ENCODE data around the gene INHBE. TPM values are rescaled to one million over a fixed set of nuclear protein-coding genes. Genes with fewer than 3 reads are reported as not detected.

Gene INHBE
- total RNA-seq, 2 experiments from 2014 or later: not detected

GRCh38 chr12:57479376-57480115, 24.4 kb downstream of the INHBE start, which contains the start of gene ARHGAP9:
Gene ARHGAP9 (minus strand): TSS chr12:57479866. CDS start chr12:57479406, 460 bp downstream.
- ChIA-PET POLR2A (interaction anchor here (0.7 to 5.5 kb wide), 12 partner anchors 8 to 1120 kb away, joined by 3 to 93 read pairs (median 4); partner anchors contain the start of genes B4GALNT1, DDIT3, GLI1 and MARS1), CTCF (interaction anchor here (0.6 to 5.6 kb wide), 4 partner anchors 17 to 104 kb away, joined by 3 to 28 read pairs (median 7); partner anchors contain the start of gene GLI1)
- Histone ChIP-seq H3K9me3 (ENCODE audit: control insufficient read depth in 1 of 2, insufficient read depth in 1 of 2, low read length in 2 of 2) (no peaks in the 10 kb centered on the region), H3K4me3 (ENCODE audit: low read length) (peak within 1 kb of the TSS; percentile 90), H3K4me1 (ENCODE audit: insufficient read depth, low read length) (peaks cover 73% of the 10 kb centered on the region), H3K36me3 (ENCODE audit: insufficient read depth, low read length) (peaks cover 13% of the 10 kb centered on the region), H3K27me3 (ENCODE audit: control insufficient read depth in 1 of 2, insufficient read depth in 2 of 2, low read length in 2 of 2) (no peaks in the 10 kb centered on the region), H3K27ac (ENCODE audit: low read depth in 1 of 2, low read length in 2 of 2) (peak within 1 kb of the TSS; percentile 99)
- Mint-ChIP-seq H3K4me1 (ENCODE audit: low read depth) (peaks cover 72% of the 10 kb centered on the region), H3K27me3 (no peaks in the 10 kb centered on the region), H3K9me3 (no peaks in the 10 kb centered on the region), H3K36me3 (ENCODE audit: low read depth) (peaks cover 41% of the 10 kb centered on the region), H3K27ac (peak within 1 kb of the TSS; percentile 99), H3K4me3 (peak within 1 kb of the TSS; percentile 93)
- ATAC-seq (ENCODE audit: poor library complexity) (peak; percentile 59), DNase-seq (peak in 13 of 14 experiments; percentile 40 to 91 (median 57))
- intact Hi-C loops (cut with DNase I, micrococcal nuclease): loop anchor here in 1 of 2 experiments (1.0 to 5.0 kb wide), 3 partner anchors 41 to 273 kb away; partner anchors contain the start of genes CDK4, DCTN2 and DDIT3
- no peak for TF ChIP-seq CTCF (IDR thresholded peaks at IDR 0.05)

- POLR2A ChIA-PET: no interaction called here
- no peaks in the 10 kb centered on the region for H3K9me3 Mint-ChIP-seq
- no peaks in the 10 kb centered on the region for H3K27me3 ChIP-seq (ENCODE audit: control insufficient read depth in 1 of 2, insufficient read depth in 2 of 2, low read length in 2 of 2)
- H3K27ac Mint-ChIP-seq: peak overlapping the region; percentile 99
- H3K4me1 ChIP-seq (ENCODE audit: insufficient read depth, low read length): peaks cover 52% of the 10 kb centered on the region
- peak overlapping the region; percentile 62 for H3K4me3 Mint-ChIP-seq
- peaks cover 60% of the 10 kb centered on the region for H3K4me1 Mint-ChIP-seq (ENCODE audit: low read depth)
- no peak overlapping the region for H3K4me3 ChIP-seq (ENCODE audit: low read length)
- H3K9me3 ChIP-seq (ENCODE audit: control insufficient read depth in 1 of 2, insufficient read depth in 1 of 2, low read length in 2 of 2): no peaks in the 10 kb centered on the region
- DNase-seq: no peak
- peaks cover 28% of the 10 kb centered on the region for H3K36me3 Mint-ChIP-seq (ENCODE audit: low read depth)
- intact Hi-C loops (cut with DNase I, micrococcal nuclease): no loop called here
- CTCF ChIA-PET: interaction anchor here (1.4 kb wide), 1 partner anchor 16 kb away, joined by 3 read pairs; no protein-coding TSS in a partner anchor
- TF ChIP-seq CTCF (IDR thresholded peaks at IDR 0.05): no peak
- peak overlapping the region; percentile 99 for H3K27ac ChIP-seq (ENCODE audit: low read depth in 1 of 2, low read length in 2 of 2)
- ATAC-seq (ENCODE audit: poor library complexity): no peak
- H3K27me3 Mint-ChIP-seq: no peaks in the 10 kb centered on the region
- H3K36me3 ChIP-seq (ENCODE audit: insufficient read depth, low read length): no peaks in the 10 kb centered on the region
These were observed 26.6 kb downstream of the INHBE start for GRCh38 chr12:57481671-57482070.

- H3K4me1 ChIP-seq (ENCODE audit: insufficient read depth, low read length): peaks cover 48% of the 10 kb centered on the region
- Mint-ChIP-seq H3K4me3 (no peak overlapping the region), H3K36me3 (ENCODE audit: low read depth) (peaks cover 20% of the 10 kb centered on the region), H3K27me3 (no peaks in the 10 kb centered on the region), H3K4me1 (ENCODE audit: low read depth) (peaks cover 55% of the 10 kb centered on the region), H3K9me3 (no peaks in the 10 kb centered on the region), H3K27ac (peak overlapping the region; percentile 87)
- no peak for ATAC-seq (ENCODE audit: poor library complexity)
- H3K27ac ChIP-seq (ENCODE audit: low read depth in 1 of 2, low read length in 2 of 2): no peak overlapping the region
- CTCF ChIA-PET: no interaction called here
- H3K36me3 ChIP-seq (ENCODE audit: insufficient read depth, low read length): no peaks in the 10 kb centered on the region
- POLR2A ChIA-PET: interaction anchor here (1.3 kb wide), 1 partner anchor 37 kb away, joined by 5 read pairs; the partner anchor contains the start of gene DDIT3
- H3K27me3 ChIP-seq (ENCODE audit: control insufficient read depth in 1 of 2, insufficient read depth in 2 of 2, low read length in 2 of 2): no peaks in the 10 kb centered on the region
- no peaks in the 10 kb centered on the region for H3K9me3 ChIP-seq (ENCODE audit: control insufficient read depth in 1 of 2, insufficient read depth in 1 of 2, low read length in 2 of 2)
- intact Hi-C loops (cut with DNase I, micrococcal nuclease): no loop called here
- no peak for DNase-seq
- TF ChIP-seq CTCF (IDR thresholded peaks at IDR 0.05): no peak
- no peak overlapping the region for H3K4me3 ChIP-seq (ENCODE audit: low read length)
These were observed 28.4 kb downstream of the INHBE start for GRCh38 chr12:57483466-57483865.

Data from CD4-positive, alpha-beta T cell (primary cell).